Measurements from ENCODE around the gene KCMF1. TPM values are rescaled to one million over a fixed set of nuclear protein-coding genes. Genes with fewer than 3 reads are reported as not detected.

The KCMF1 gene
- total RNA-seq, 6 donors from 2014 or later: 6.3 to 76.6 (median 47.8) TPM

DNA sequence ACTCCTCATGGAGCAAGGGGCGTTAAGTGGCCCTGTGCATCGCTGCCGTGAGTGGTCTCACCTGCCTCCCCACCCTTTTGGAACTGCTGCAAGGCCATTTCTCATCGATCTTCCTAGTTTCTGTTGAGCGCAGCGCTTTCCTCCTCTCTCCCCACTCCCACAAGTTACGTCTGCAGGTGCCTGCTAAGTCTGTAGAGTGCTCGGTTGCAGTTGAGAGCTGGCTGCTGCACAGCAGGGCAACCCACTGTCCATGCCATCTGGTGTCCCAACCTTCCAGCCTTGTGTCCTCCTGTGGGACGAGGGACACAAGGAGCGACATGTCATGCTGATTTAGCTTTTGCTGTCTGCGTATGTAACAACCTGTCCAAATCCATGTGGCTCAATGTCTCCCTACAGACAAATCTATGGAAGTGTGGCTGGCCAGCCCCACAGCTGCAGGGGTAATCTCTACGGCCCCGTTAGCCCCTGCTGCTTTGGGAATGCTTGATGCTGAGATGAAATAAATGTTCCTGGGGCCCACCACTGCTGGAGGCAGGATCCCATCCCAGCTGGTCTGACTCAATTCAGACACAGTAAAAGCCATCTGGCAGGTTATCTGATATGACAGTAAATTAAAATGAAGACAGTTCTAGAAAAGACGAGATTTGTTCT is 94.1 kb downstream of the KCMF1 start:
- Histone ChIP-seq H3K9me3 (no peaks in the 10 kb centered on the region), H3K27me3 (no peaks in the 10 kb centered on the region), H3K4me3 (no peak overlapping the region), H3K36me3 (no peaks in the 10 kb centered on the region), H3K4me1 (peaks cover 0 to 10% (median 5%) of the 10 kb centered on the region in 4 donors), H3K27ac (no peak overlapping the region)
- ATAC-seq (ENCODE audit: low FRiP score in 2 of 2) (no peak), DNase-seq (no peak)
- TF ChIP-seq POLR2A (IDR thresholded peaks at IDR 0.05) (no peak), EP300 (IDR thresholded peaks at IDR 0.05) (no peak)
- TF ChIP-seq, protein P1, sequence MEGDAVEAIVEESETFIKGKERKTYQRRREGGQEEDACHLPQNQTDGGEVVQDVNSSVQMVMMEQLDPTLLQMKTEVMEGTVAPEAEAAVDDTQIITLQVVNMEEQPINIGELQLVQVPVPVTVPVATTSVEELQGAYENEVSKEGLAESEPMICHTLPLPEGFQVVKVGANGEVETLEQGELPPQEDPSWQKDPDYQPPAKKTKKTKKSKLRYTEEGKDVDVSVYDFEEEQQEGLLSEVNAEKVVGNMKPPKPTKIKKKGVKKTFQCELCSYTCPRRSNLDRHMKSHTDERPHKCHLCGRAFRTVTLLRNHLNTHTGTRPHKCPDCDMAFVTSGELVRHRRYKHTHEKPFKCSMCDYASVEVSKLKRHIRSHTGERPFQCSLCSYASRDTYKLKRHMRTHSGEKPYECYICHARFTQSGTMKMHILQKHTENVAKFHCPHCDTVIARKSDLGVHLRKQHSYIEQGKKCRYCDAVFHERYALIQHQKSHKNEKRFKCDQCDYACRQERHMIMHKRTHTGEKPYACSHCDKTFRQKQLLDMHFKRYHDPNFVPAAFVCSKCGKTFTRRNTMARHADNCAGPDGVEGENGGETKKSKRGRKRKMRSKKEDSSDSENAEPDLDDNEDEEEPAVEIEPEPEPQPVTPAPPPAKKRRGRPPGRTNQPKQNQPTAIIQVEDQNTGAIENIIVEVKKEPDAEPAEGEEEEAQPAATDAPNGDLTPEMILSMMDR (IDR thresholded peaks at IDR 0.05): no peak
- whole genome bisulfite sequencing, 2 donors: 77 to 80% methylated on average over 8 to 14 of the region's 14 CpGs

DNA sequence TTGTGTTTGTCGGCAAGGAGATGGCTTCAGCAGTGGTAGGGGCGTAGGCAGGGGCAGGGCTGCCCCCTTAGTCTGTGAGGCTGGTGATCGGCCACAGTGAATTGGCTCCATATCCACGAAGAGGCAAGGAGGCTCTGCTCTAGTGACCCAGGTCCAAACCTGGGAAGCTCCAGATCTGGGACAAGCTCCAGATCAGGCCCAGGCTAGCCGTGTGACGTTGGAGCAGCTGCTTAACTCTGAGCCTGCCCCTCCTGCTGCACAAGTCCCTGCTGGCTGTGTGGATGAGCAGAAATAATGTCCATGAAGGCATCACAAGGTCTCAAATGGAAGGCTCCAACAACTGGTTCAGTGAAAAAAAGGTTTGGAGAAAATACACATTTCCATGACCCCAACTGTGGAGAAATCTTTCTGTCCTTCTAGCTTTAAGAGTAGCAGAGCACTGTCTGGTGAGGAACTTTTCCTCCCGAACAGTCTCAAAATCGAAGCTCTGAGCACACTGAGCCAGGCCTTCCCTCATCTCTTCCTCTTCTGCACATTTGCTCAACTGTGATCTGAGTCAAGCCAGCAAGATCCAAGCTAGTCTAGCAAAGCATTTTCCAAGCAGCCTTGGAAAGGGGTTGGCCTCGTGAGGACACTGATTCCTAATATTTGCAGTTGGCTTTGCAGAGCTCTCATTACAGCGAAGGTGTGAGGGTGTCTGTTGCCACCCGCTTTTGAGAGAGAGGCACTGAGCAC is 95.2 kb downstream of the KCMF1 start:
- H3K9me3 ChIP-seq: no peaks in the 10 kb centered on the region
- peaks cover 0 to 10% (median 5%) of the 10 kb centered on the region in 4 donors for H3K4me1 ChIP-seq
- TF ChIP-seq EP300 (IDR thresholded peaks at IDR 0.05) (no peak), POLR2AphosphoS5 (IDR thresholded peaks at IDR 0.05) (no peak), POLR2A (IDR thresholded peaks at IDR 0.05) (no peak)
- TF ChIP-seq, protein P1 (IDR thresholded peaks at IDR 0.05): no peak
- H3K27me3 ChIP-seq: no peaks in the 10 kb centered on the region
- ATAC-seq (ENCODE audit: low FRiP score in 2 of 2) (no peak), DNase-seq (no peak)
- H3K27ac ChIP-seq: no peak overlapping the region
- H3K36me3 ChIP-seq: no peaks in the 10 kb centered on the region
- WGBS, 2 donors: 70 to 82% methylated on average over 8 to 11 of the region's 11 CpGs
- H3K4me3 ChIP-seq: no peak overlapping the region

DNA sequence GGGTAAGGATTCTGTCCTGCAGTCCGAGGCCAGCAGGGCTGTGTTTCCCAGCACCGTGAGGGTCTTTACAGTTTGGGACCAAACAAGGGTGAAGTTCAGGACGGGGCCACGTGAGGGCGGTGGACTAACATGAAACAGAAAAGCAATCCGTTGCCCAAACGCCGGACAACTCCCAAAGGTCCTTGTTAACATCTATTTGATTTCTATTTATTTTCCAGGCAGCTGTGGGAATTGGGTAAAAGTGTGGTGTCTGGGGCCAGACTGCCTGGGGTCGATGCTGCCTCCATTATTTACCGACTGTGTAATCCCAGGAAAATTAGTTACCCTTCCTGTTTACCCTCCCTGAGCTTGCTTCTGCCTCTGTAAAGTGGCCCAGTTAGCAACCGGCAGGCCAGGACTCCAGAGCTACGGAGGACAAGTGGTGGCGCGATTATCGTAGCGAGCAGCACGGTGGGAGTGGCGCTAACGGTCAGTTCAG is 96.0 kb downstream of the KCMF1 start:
- no peak overlapping the region for H3K27ac ChIP-seq
- no peaks in the 10 kb centered on the region for H3K9me3 ChIP-seq
- H3K27me3 ChIP-seq: no peaks in the 10 kb centered on the region
- 4% methylated on average over 18 to 19 of the region's 19 CpGs for WGBS, 2 donors
- ATAC-seq (ENCODE audit: low FRiP score in 2 of 2): peak; percentile 68 to 90
- peaks cover 0 to 10% (median 5%) of the 10 kb centered on the region in 4 donors for H3K4me1 ChIP-seq
- H3K4me3 ChIP-seq: peak overlapping the region in 3 of 4 donors; percentile 23 to 37 (median 27)
- H3K36me3 ChIP-seq: no peaks in the 10 kb centered on the region
- peak in 1 of 2 donors; percentile 76 for DNase-seq
- TF ChIP-seq, protein P1 (IDR thresholded peaks at IDR 0.05): peak; percentile 61 to 82 (median 76)
- TF ChIP-seq EP300 (IDR thresholded peaks at IDR 0.05): no peak

DNA sequence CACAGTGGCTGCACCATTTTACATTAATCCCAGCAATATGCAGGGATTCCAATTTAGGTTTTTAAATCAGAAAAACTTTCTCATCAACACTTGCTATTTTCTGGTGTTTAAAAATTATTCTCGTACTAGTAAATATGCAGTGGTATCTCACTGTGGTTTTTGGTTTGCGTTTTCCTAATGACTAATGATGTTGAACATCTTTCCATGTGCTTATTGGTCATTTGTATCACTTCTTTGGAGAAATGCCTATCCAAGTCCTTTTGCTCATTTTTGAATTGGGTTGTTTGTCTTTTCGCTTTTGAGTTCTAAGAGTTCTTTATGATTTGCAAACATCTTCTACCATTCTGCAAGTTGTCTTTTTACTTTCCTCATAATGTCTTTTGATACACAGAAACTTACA is 100.1 kb downstream of the KCMF1 start:
- no peak overlapping the region for H3K27ac ChIP-seq
- H3K9me3 ChIP-seq: no peaks in the 10 kb centered on the region
- DNase-seq: no peak
- no peak overlapping the region for H3K4me3 ChIP-seq
- WGBS, 2 donors: 83 to 92% methylated on average over 3 of the region's 3 CpGs
- no peaks in the 10 kb centered on the region for H3K36me3 ChIP-seq
- no peak for TF ChIP-seq POLR2AphosphoS5 (IDR thresholded peaks at IDR 0.05)
- TF ChIP-seq, protein P1 (IDR thresholded peaks at IDR 0.05): no peak
- no peak for TF ChIP-seq EP300 (IDR thresholded peaks at IDR 0.05)
- no peak for TF ChIP-seq POLR2A (IDR thresholded peaks at IDR 0.05)
- no peak for ATAC-seq (ENCODE audit: low FRiP score in 2 of 2)
- peaks cover 0 to 10% (median 5%) of the 10 kb centered on the region in 4 donors for H3K4me1 ChIP-seq
- H3K27me3 ChIP-seq: no peaks in the 10 kb centered on the region

Measured in upper lobe of left lung (tissue), 6 donors.